IMR-90 (cell line): ENCODE results near the gene FXYD6.

Experiments
- MAFK ChIP-seq: IDR thresholded peaks from 2 replicates; pipeline ENCODE4 v1.6.1; 2012; ENCODE audit warnings: low read depth, low read length, improper control_type of control experiment
- MAZ ChIP-seq: IDR thresholded peaks from 2 replicates; pipeline ENCODE4 v1.6.1; 2012; ENCODE audit warnings: low read depth, mild to moderate bottlenecking, low read length, improper control_type of control experiment, moderate library complexity, borderline replicate concordance
- MXI1 ChIP-seq: IDR thresholded peaks from 2 replicates; pipeline ENCODE4 v1.6.1; 2012; ENCODE audit warnings: low read depth, mild to moderate bottlenecking, low read length, moderate library complexity, borderline replicate concordance
- POLR2A ChIP-seq: IDR thresholded peaks from 2 replicates; pipeline ENCODE4 v1.6.1; 2012; ENCODE audit warnings: mild to moderate bottlenecking, low read depth, low read length
- RAD21 ChIP-seq: IDR thresholded peaks from 2 replicates; pipeline ENCODE4 v1.6.1; 2012; ENCODE audit warnings: low read length, improper control_type of control experiment
- SMC3 ChIP-seq: fragments of 150-350 bp; IDR thresholded peaks from 2 replicates; pipeline ENCODE4 v1.6.1; 2016; ENCODE audit warnings: low read depth, mild to moderate bottlenecking, antibody characterized with exemption, low read length, moderate library complexity
- TF ChIP-seq, protein P1 (sequence below): conservative IDR thresholded peaks from 2 replicates; pipeline ENCODE4 v1.5.1; 2012; ENCODE audit warnings: mild to moderate bottlenecking, low read depth, low read length, improper control_type of control experiment

GRCh38 chr11:117868815-117869561, 7.5 kb downstream of the FXYD6 start:
- TF ChIP-seq, protein P1, sequence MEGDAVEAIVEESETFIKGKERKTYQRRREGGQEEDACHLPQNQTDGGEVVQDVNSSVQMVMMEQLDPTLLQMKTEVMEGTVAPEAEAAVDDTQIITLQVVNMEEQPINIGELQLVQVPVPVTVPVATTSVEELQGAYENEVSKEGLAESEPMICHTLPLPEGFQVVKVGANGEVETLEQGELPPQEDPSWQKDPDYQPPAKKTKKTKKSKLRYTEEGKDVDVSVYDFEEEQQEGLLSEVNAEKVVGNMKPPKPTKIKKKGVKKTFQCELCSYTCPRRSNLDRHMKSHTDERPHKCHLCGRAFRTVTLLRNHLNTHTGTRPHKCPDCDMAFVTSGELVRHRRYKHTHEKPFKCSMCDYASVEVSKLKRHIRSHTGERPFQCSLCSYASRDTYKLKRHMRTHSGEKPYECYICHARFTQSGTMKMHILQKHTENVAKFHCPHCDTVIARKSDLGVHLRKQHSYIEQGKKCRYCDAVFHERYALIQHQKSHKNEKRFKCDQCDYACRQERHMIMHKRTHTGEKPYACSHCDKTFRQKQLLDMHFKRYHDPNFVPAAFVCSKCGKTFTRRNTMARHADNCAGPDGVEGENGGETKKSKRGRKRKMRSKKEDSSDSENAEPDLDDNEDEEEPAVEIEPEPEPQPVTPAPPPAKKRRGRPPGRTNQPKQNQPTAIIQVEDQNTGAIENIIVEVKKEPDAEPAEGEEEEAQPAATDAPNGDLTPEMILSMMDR, result no peak
- TF ChIP-seq MXI1, result no peak
- TF ChIP-seq POLR2A, result no peak
- TF ChIP-seq MAZ, result no peak
- TF ChIP-seq RAD21, result no peak
- TF ChIP-seq MAFK, result no peak
- TF ChIP-seq SMC3, result no peak
